HG03442 (cell line): Measurements from ENCODE around the gene EPN2.

Experiments used
- ATAC-seq: cut with Tn5 transposase; IDR thresholded peaks from one replicate; pipeline ENCODE4 v1.9.1; 2021; ENCODE audit warnings: mild to moderate bottlenecking, moderate library complexity; ENCODE audit not compliant: unreplicated experiment

The EPN2 gene

GRCh38 chr17:19378416-19379360 is 141.5 kb downstream of the EPN2 start, which contains the start of gene MAPK7:
TSS of gene MAPK7 (plus strand) at chr17:19378498. CDS start at chr17:19378901, 403 bp downstream.
- ATAC-seq = no peak

- no peak for ATAC-seq
Measured at GRCh38 chr17:19379361-19380065, 142.3 kb downstream of the EPN2 start.

GRCh38 chr17:19380481-19381301 is 143.5 kb downstream of the EPN2 start:
- no peak for ATAC-seq

- no peak for ATAC-seq
Measured at GRCh38 chr17:19381361-19381740, 144.2 kb downstream of the EPN2 start.

GRCh38 chr17:19381741-19382444 is 144.7 kb downstream of the EPN2 start:
- ATAC-seq = no peak

GRCh38 chr17:19382531-19383444 is 145.6 kb downstream of the EPN2 start:
- ATAC-seq = no peak

GRCh38 chr17:19383681-19384470 is 146.7 kb downstream of the EPN2 start:
- no peak for ATAC-seq

GRCh38 chr17:19384723-19385391 is 147.7 kb downstream of the EPN2 start:
- ATAC-seq = no peak

- no peak for ATAC-seq
Measured at GRCh38 chr17:19385521-19385983, 148.4 kb downstream of the EPN2 start.
